CD4-positive, alpha-beta T cell (primary cell): ENCODE data around the gene CKAP2L. TPM values are rescaled to one million over a fixed set of nuclear protein-coding genes. Genes with fewer than 3 reads are reported as not detected.

Experiments used
- ATAC-seq: fragments of 200-7000 bp; cut with Tn5 transposase; one replicate; pipeline ENCODE4 v1.10.0; 2022; ENCODE audit warnings: mild to moderate bottlenecking; ENCODE audit not compliant: poor library complexity
- CTCF ChIA-PET: fragments of 350-600 bp; sonication (Branson Sonifier 250); formaldehyde crosslinking; loops from one replicate; lab custom pipeline; 2021; ENCODE audit warnings: antibody characterized with exemption, inconsistent platforms; lab: Charles Lee
- POLR2A ChIA-PET: fragments of 350-600 bp; sonication (Branson Sonifier 250); formaldehyde crosslinking; loops from one replicate; lab custom pipeline; 2021; ENCODE audit warnings: antibody characterized with exemption, inconsistent platforms; lab: Charles Lee
- DNase-seq, 14 experiments: peaks; one replicate each; pipeline ENCODE4 v3.0.0-alpha.2; 2013 to 2020; ENCODE audit warnings: mixed read lengths in 2 of 14
- H3K27ac ChIP-seq, 2 donors: one replicate each; pipeline versions ENCODE4 v1.5.1 to v1.7.0; 2013; ENCODE audit warnings: low read length in 2 of 2, low read depth in 1 of 2, mild to moderate bottlenecking in 1 of 2
- H3K27me3 ChIP-seq, 2 experiments: 1 replicate in 1 of 2; 2 replicates in 1 of 2; pipeline versions ENCODE4 v1.6.1 to v1.7.0; 2013; ENCODE audit warnings: low read length in 2 of 2, control low read depth in 1 of 2, mild to moderate bottlenecking in 1 of 2, moderate library complexity in 1 of 2; ENCODE audit not compliant: insufficient read depth in 2 of 2, control insufficient read depth in 1 of 2
- H3K36me3 ChIP-seq: one replicate; pipeline ENCODE4 v1.6.1; 2013; ENCODE audit warnings: low read length, control low read depth; ENCODE audit not compliant: insufficient read depth
- H3K4me1 ChIP-seq: one replicate; pipeline ENCODE4 v1.6.1; 2013; ENCODE audit warnings: low read length, control low read depth; ENCODE audit not compliant: insufficient read depth
- H3K4me3 ChIP-seq: one replicate; pipeline ENCODE4 v1.5.1; 2013; ENCODE audit warnings: mild to moderate bottlenecking, low read length, moderate library complexity
- H3K9me3 ChIP-seq, 2 experiments: 1 replicate in 1 of 2; 2 replicates in 1 of 2; pipeline versions ENCODE4 v1.6.1 to v1.7.0; 2013; ENCODE audit warnings: low read length in 2 of 2, mild to moderate bottlenecking in 2 of 2, control low read depth in 1 of 2, moderate library complexity in 1 of 2; ENCODE audit not compliant: control insufficient read depth in 1 of 2, insufficient read depth in 1 of 2
- H3K27ac Mint-ChIP-seq: one replicate; pipeline ENCODE4 v1.8.0; 2020; ENCODE audit warnings: mixed read lengths
- H3K27me3 Mint-ChIP-seq: one replicate; pipeline ENCODE4 v1.8.0; 2021; ENCODE audit warnings: mixed read lengths
- H3K36me3 Mint-ChIP-seq: one replicate; pipeline ENCODE4 v1.8.0; 2021; ENCODE audit warnings: low read depth, mixed read lengths
- H3K4me1 Mint-ChIP-seq: one replicate; pipeline ENCODE4 v1.8.0; 2021; ENCODE audit warnings: low read depth, mixed read lengths
- H3K4me3 Mint-ChIP-seq: one replicate; pipeline ENCODE4 v1.8.0; 2020; ENCODE audit warnings: mild to moderate bottlenecking, mixed read lengths
- H3K9me3 Mint-ChIP-seq: one replicate; pipeline ENCODE4 v1.8.0; 2020; ENCODE audit warnings: mixed read lengths
- intact Hi-C, 2 experiments: fragments of 100-400 bp; cut with DNase I in 1 of 2; cut with micrococcal nuclease in 1 of 2; formaldehyde crosslinking; loops; one replicate each; pipeline versions ENCODE4 v1.15.1 to v1.9.0; 2023 to 2025; cut with DNase I, micrococcal nuclease
- total RNA-seq, 174 experiments: library from RNA in 2 of 174; stranded (reverse) in 2 of 174; gene quantifications; one replicate each; pipeline ENCODE4 v1.2.3 and lab custom pipeline; 2021 to 2026
- TF ChIP-seq, protein P1 (sequence below): fragments of 200-600 bp; IDR thresholded peaks from one replicate; pipeline ENCODE4 v1.8.0; 2022; ENCODE audit warnings: antibody characterized with exemption, mild to moderate bottlenecking

The CKAP2L gene
- total RNA-seq, 2 experiments from 2014 or later = 0.08 to 0.50 TPM

DNA sequence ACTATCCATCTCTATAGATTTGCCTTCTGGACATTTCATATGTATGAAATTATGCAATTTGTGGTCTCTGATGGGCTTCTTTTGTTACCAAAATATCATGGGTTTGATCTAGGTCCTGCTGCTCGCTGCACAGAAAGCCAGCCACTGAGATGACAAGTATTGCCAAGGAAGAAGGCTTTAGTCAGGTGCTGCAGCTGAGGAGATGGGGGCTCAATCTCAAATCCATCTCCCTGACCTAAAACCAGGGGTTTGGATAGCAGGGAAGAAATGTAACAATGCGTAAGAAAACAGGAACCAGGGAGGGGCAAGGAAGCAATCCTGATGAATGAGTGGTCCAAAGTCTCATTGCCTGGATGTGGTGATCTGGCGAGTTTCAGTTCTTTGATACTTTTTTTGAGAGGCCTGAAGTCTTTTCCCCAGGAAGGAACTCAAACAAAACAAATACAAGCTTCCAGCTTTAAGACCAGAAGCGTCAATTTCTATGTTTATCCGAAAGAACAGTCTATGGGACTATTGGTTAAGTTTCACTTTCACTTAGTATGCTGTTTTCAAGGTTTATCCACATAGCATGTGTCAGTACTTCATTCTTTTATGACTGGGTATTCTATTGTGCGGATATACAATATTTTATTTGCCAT, 3.4 kb upstream of the CKAP2L start:
- peak overlapping the region; percentile 27 for H3K4me3 Mint-ChIP-seq
- TF ChIP-seq, protein P1, sequence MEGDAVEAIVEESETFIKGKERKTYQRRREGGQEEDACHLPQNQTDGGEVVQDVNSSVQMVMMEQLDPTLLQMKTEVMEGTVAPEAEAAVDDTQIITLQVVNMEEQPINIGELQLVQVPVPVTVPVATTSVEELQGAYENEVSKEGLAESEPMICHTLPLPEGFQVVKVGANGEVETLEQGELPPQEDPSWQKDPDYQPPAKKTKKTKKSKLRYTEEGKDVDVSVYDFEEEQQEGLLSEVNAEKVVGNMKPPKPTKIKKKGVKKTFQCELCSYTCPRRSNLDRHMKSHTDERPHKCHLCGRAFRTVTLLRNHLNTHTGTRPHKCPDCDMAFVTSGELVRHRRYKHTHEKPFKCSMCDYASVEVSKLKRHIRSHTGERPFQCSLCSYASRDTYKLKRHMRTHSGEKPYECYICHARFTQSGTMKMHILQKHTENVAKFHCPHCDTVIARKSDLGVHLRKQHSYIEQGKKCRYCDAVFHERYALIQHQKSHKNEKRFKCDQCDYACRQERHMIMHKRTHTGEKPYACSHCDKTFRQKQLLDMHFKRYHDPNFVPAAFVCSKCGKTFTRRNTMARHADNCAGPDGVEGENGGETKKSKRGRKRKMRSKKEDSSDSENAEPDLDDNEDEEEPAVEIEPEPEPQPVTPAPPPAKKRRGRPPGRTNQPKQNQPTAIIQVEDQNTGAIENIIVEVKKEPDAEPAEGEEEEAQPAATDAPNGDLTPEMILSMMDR = no peak
- H3K36me3 Mint-ChIP-seq = no peaks in the 10 kb centered on the region
- peak overlapping the region in 1 of 2 donors; percentile 42 for H3K27ac ChIP-seq
- H3K36me3 ChIP-seq = no peaks in the 10 kb centered on the region
- peak overlapping the region; percentile 39 for H3K4me3 ChIP-seq
- H3K4me1 ChIP-seq = peaks cover 21% of the 10 kb centered on the region
- CTCF ChIA-PET = interaction anchor here (1.0 to 4.3 kb wide), 3 partner anchors 18 to 117 kb away, joined by 3 to 19 read pairs (median 3); no protein-coding TSS in a partner anchor
- intact Hi-C loops = loop anchor here in 1 of 2 experiments (10.0 kb wide), 2 partner anchors 713 to 883 kb away; partner anchors contain the start of genes ANAPC1 and TMEM87B
- H3K4me1 Mint-ChIP-seq = peaks cover 37% of the 10 kb centered on the region
- no peaks in the 10 kb centered on the region for H3K9me3 ChIP-seq
- H3K27ac Mint-ChIP-seq = no peak overlapping the region
- H3K27me3 ChIP-seq = no peaks in the 10 kb centered on the region
- H3K9me3 Mint-ChIP-seq = no peaks in the 10 kb centered on the region
- DNase-seq = peak in 2 of 14 experiments; percentile 22 to 60
- no peaks in the 10 kb centered on the region for H3K27me3 Mint-ChIP-seq
- ATAC-seq = no peak
- POLR2A ChIA-PET = interaction anchor here (0.6 kb wide), 1 partner anchor 14 kb away, joined by 3 read pairs; no protein-coding TSS in a partner anchor

- Histone ChIP-seq H3K27me3 (no peaks in the 10 kb centered on the region), H3K36me3 (no peaks in the 10 kb centered on the region), H3K4me1 (peaks cover 21% of the 10 kb centered on the region), H3K4me3 (peak overlapping the region; percentile 85), H3K27ac (peak overlapping the region in 1 of 2 donors; percentile 18), H3K9me3 (no peaks in the 10 kb centered on the region)
- H3K27me3 Mint-ChIP-seq = no peaks in the 10 kb centered on the region
- TF ChIP-seq, protein P1 = no peak
- POLR2A ChIA-PET = no interaction called here
- CTCF ChIA-PET = interaction anchor here (1.1 to 4.3 kb wide), 2 partner anchors 15 to 120 kb away, joined by 3 to 19 read pairs; no protein-coding TSS in a partner anchor
- H3K36me3 Mint-ChIP-seq = no peaks in the 10 kb centered on the region
- intact Hi-C loops = loop anchor here in 1 of 2 experiments (10.0 kb wide), 2 partner anchors 710 to 880 kb away; partner anchors contain the start of genes ANAPC1 and TMEM87B
- DNase-seq (no peak), ATAC-seq (no peak)
- peaks cover 37% of the 10 kb centered on the region for H3K4me1 Mint-ChIP-seq
- H3K9me3 Mint-ChIP-seq = no peaks in the 10 kb centered on the region
- peak overlapping the region; percentile 14 for H3K27ac Mint-ChIP-seq
- peak overlapping the region; percentile 94 for H3K4me3 Mint-ChIP-seq
Observed at GRCh38 chr2:112765251-112765650, 842 bp upstream of the CKAP2L start.

DNA sequence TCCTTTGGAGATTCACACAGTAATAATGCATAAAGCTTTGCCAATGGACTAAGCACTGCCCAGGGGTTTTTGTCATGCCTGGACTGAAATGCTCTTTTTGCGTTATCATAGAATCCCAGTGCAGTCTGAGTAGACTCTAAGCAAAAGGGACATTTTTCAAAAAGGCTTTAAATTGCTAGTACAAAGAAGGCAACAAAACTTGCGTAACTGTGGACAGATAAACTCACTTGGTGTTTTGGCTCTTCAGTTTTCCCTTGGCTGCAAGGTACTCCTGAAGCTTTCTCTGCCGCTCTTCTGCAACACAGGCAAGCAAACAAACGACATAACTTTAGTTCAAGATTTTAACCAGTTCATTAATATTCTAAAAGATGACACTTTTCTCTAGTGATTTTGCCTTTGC, 2.1 kb downstream of the CKAP2L start:
- intact Hi-C loops = loop anchor here in 1 of 2 experiments (10.0 kb wide), 2 partner anchors 707 to 877 kb away; partner anchors contain the start of genes ANAPC1 and TMEM87B
- Mint-ChIP-seq H3K4me1 (peaks cover 25% of the 10 kb centered on the region), H3K4me3 (no peak overlapping the region), H3K27me3 (no peaks in the 10 kb centered on the region), H3K9me3 (no peaks in the 10 kb centered on the region), H3K27ac (no peak overlapping the region), H3K36me3 (no peaks in the 10 kb centered on the region)
- Histone ChIP-seq H3K4me1 (peaks cover 17% of the 10 kb centered on the region), H3K36me3 (no peaks in the 10 kb centered on the region), H3K27ac (no peak overlapping the region), H3K27me3 (no peaks in the 10 kb centered on the region), H3K9me3 (no peaks in the 10 kb centered on the region), H3K4me3 (no peak overlapping the region)
- POLR2A ChIA-PET = interaction anchor here (0.9 kb wide), 1 partner anchor 11 kb away, joined by 3 read pairs; no protein-coding TSS in a partner anchor
- ATAC-seq (no peak), DNase-seq (no peak)
- CTCF ChIA-PET = interaction anchor here (1.2 to 1.5 kb wide), 3 partner anchors 9 to 12 kb away, joined by 4 to 6 read pairs (median 5); no protein-coding TSS in a partner anchor
- TF ChIP-seq, protein P1 = no peak
